Panc1 (cell line): Measurements from ENCODE around the gene TMEM151B.

Experiments
- CTCF ChIP-seq: fragments of 450-650 bp; IDR thresholded peaks from 2 replicates; pipeline ENCODE4 v1.5.1; 2017; ENCODE audit warnings: mild to moderate bottlenecking
- POLR2AphosphoS5 ChIP-seq: IDR thresholded peaks from 2 replicates; pipeline ENCODE4 v1.6.1; 2012; ENCODE audit warnings: mild to moderate bottlenecking, low read depth, low read length, moderate library complexity
- REST ChIP-seq, 2 experiments: IDR thresholded peaks; 2 replicates each; pipeline ENCODE4 v1.6.1; 2011 to 2012; ENCODE audit warnings: low read depth in 2 of 2, control low read depth in 1 of 2, low read length in 1 of 2, mild to moderate bottlenecking in 1 of 2, moderate library complexity in 1 of 2; ENCODE audit not compliant: insufficient read depth in 1 of 2
- SIN3A ChIP-seq: IDR thresholded peaks from 2 replicates; pipeline ENCODE4 v1.6.1; 2012; ENCODE audit warnings: low read depth, mild to moderate bottlenecking, low read length, moderate library complexity, borderline replicate concordance; ENCODE audit not compliant: insufficient read depth
- TCF7L2 ChIP-seq: IDR thresholded peaks from 2 replicates; pipeline ENCODE4 v1.6.1; 2011; ENCODE audit warnings: mild to moderate bottlenecking, low read depth, low read length, inconsistent platforms

- no peak for TF ChIP-seq REST (IDR thresholded peaks at IDR 0.05; ENCODE audit: insufficient read depth in 1 of 2, low read depth in 2 of 2, low read length in 1 of 2)
- TF ChIP-seq CTCF = no peak
- no peak for TF ChIP-seq POLR2AphosphoS5
- TF ChIP-seq SIN3A = no peak
- no peak for TF ChIP-seq TCF7L2
Measured at GRCh38 chr6:44275271-44275748, 5.1 kb downstream of the TMEM151B start.
